GM21825 (cell line): ENCODE measurements around the gene PRG2.
"Not testable (repeated sequence)": the region's sequence is repeated elsewhere in the genome, so short reads cannot be mapped to it uniquely, and the experiment has no call there.

ENCODE experiments used
- ATAC-seq: cut with Tn5 transposase; IDR thresholded peaks from one replicate; pipeline ENCODE4 v1.9.1; 2021; ENCODE audit warnings: mild to moderate bottlenecking, moderate library complexity; ENCODE audit not compliant: unreplicated experiment

Gene PRG2

DNA sequence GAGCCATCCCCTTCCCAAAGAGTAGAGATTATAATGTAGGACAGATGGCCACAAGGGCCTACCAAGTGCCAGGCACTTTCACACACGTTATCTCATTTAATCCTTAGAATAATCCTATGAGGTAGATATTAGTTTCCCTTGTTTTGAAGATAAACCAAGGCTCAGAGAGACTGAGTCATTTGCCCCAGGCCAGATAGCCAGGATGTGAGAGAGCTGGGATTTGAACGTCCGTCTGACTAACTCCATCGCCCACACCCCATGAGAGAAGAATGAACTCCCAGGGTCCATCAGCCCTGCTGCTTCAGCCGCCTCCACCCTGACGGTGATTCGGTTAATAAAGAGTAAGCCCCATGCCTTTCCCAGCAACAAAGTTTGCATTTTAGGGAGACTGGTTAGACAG is 20.2 kb downstream of the PRG2 start:
- ATAC-seq = no peak

GRCh38 chr11:57368845-57369232 is 21.6 kb downstream of the PRG2 start:
- ATAC-seq = no peak

- ATAC-seq = no peak
Observed at GRCh38 chr11:57368106-57368844, 22.2 kb downstream of the PRG2 start.

- ATAC-seq = no peak
Observed at GRCh38 chr11:57364851-57365660, 25.4 kb downstream of the PRG2 start.

DNA sequence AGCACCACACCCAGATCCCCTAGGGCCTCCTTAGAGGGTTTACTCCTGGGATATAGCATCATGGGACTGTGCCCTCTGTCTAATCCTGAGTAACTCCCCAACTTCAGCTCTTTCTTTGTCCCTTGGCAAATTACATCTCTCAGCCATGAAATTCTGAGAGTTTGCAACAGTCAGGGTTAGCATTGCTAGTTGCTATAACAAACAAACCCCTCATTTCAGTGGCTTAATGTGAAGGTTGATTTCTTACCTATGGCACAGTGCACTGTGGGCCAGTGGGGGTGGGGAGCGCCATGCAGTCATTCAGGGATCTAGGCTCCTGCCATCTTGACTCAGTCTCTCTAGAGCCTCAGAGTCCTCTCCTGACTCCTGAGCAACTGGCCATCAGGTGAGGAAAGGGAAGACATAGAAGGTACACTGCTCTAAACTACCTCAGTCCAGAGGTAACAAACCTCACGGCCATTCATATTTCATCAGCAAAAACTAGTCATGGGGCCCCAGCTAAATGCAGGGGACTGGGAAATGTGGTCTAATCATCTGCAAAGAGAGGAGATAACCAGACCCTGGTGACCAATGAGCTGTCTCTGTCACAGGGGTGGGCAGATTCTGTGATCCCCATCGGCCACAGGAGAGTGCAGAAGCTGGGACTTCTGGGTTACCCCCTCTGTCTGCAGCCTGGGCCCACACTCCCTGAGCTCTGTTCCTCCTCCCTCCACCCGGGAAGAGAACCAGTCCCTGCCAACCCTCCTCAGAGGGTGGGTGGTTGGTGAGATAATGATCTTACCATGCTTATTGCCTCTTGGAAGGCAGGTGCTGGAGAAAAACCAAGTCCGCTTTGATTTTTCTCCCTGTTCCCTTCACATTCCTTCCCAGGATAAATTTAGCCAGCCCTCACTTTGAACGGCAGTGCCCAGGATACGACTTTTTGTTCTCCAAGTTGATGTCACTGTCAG is 27.0 kb downstream of the PRG2 start:
- no peak for ATAC-seq

DNA sequence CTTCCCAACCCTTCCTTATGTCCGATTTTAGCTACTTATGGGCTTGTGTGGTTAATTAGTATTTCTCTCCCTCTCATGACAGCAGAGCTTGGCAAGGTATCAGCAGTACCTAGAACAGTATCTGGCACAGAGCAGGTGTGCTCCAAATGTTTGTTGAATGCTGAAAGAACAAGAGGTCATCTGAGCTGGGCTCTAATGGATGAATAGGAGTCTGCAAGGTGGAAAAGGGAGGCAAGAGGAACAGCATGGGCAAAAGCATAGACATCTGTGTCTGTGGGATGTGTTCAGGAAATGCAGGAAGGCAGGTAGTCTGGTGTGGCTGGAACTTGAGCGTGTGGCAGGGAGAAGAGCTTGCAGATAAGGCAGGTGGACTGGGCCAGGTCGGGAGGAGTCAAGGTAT is 28.5 kb downstream of the PRG2 start:
- no peak for ATAC-seq

GRCh38 chr11:57361420-57361819 is 29.0 kb downstream of the PRG2 start:
- ATAC-seq = not testable (repeated sequence)

DNA sequence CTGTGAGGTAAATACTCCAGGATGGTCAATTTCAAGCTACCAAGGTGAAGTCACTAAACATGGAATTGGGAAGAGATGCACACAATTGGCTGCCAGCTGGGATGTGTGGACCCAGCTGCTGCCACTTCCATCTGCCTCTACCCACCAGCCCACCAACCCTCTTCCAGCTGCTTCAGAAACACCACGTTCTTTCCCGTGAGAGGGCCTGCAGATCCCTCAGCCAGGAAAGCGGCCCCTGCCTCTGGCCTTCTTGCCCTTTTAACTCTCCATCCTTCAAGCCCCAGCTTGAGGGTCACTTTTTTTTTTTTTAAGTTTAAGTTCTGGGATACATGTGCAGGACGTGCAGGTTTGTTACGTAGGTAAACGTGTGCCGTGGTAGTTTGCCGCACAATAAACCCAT is 29.5 kb downstream of the PRG2 start:
- no peak for ATAC-seq

- ATAC-seq = no peak
Observed at GRCh38 chr11:57359896-57360690, 30.4 kb downstream of the PRG2 start.

DNA sequence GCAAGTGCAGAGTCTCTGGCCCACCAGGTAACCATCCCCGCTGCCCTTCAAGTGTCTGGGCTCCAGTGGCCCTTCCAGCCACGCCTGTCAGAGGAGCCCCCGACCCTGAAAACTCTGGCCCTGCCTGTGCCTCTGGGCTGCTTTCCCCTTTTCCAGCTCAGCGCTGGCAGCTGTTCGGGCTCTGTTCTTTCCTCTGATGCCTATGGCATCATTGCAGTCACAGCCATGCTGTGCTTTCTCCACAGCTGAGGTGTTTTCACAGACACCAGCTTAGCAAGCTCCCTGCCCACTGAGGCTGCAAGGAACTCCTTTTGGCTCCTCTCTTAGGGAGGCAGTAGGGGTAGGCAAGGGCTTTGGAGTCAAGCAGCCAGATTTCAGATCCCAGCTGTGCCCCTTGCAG is 31.1 kb downstream of the PRG2 start:
- no peak for ATAC-seq

DNA sequence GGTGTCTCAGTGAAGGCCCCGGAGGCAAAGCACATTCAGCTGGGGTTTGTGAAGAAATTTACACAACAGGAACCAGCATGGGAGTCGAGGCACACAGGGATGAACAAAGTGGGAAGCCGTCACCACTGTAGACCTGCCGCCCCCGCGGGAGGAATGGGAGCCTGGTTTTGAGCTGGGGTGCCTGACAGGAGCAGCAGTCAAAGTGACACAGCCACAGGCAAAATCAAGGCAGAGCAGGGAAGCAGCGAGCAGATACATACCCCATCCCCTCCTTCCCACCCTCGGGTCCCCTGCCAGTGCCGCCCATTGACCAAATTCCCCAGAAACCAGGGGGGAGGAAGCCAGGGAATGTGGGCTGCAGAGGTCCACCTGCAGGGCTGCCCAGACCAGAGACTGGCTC is 31.5 kb downstream of the PRG2 start:
- ATAC-seq = no peak

DNA sequence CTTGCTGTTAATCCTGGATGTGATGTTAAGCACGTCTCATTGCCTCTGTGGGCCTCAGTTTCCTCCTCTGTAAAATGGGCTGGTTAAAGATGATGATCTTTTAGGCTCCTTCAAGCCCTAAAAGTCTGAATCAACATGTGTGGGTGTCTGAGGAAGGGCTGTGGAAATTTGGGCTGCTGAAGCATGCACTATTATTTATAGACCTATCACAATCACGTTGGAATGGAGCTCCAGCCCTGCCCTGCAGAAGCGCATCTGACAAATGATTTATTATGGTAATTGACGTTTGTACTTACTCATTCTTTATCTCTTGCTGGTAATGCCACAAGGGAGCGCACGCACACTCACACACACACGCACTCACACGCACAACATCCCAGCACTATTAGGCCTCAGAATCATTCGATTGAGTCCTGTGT is 31.9 kb downstream of the PRG2 start:
- no peak for ATAC-seq

DNA sequence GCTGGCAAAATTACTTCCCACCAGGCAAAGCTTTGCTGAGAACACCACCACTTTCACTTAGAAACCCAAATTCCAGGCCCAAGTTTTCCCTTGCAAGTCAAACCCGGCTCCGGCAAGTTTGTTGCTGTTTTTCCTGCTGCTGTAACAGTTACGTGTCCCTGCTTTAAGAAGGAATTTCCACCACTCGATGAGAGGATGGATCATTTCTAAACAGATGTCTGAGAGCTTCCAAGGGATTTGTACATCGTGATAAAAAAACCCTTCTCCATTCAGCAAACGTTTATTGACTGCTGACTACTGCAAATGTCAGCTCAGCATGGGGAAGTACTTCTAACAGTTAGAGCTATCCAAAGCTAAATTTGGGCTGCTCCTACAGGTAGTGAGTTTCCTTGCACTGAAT is 32.6 kb downstream of the PRG2 start:
- ATAC-seq = no peak

- no peak for ATAC-seq
Observed at GRCh38 chr11:57357310-57357709, 33.1 kb downstream of the PRG2 start.

GRCh38 chr11:57356268-57356667 is 34.2 kb downstream of the PRG2 start:
- no peak for ATAC-seq

DNA sequence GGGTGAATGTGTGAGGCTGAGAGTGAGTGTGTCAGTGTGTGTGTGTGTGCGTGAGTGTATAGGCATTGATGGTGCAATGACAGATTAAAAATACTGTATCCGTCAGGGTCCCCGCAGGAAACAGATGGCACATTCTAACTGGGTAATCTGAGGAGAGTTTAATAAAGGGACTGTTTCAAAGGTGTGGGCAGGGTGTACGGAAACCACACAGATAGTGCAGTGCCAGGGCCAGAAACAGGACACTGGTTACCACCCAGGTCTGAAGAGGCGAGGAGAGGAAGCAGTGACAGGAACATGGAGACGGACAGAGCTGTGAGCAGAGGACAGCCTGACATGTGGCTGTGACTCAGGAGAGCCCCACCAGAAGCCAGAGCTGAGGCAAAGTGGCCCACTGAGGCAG is 35.8 kb downstream of the PRG2 start:
- ATAC-seq = no peak

GRCh38 chr11:57353852-57354251 is 36.6 kb downstream of the PRG2 start:
- ATAC-seq = no peak

- ATAC-seq = no peak
Observed at GRCh38 chr11:57353446-57353845, 37.0 kb downstream of the PRG2 start.

GRCh38 chr11:57353036-57353435 is 37.4 kb downstream of the PRG2 start:
- no peak for ATAC-seq

DNA sequence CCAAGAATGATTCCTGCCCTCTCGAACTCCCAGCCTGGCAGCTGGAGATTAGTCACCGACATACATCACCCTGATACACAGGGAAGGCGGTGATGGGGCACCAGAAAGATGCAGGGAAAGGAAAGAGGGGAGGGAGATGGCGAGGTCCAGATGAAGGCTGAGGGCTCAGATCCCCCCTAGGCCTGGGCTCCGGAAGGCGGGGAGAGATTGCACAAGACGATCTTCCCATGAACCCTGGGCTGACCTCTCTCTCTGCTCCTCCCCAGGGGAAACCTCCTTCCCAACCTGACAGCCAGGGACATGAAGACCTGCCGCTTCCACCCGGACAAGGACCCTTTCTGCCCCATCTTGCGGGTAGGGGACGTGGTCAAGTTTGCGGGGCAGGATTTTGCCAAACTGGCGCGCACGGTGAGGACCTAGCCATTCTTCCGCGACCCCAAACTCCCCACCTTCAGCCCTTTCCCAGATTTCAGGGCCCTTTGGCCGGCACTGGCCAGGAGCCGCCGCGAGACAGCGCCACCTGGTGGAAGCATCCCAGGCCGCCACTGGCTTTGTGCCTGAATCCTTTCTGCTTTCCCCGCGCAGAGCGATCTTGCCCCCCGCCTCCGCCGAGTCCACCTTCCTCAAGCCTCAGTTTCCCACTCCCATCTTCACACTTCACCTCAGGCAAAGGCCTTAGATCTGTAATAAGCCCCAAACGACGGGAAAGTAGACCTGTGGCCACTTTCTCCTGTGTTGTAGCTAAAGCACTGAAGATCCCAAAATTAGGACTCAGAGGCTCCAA is 40.8 kb downstream of the PRG2 start:
- ATAC-seq = no peak
